HG03469 (cell line): ENCODE data around the gene POGLUT3.

Experiments
- ATAC-seq: cut with Tn5 transposase; IDR thresholded peaks from one replicate; pipeline ENCODE4 v1.9.1; 2021; ENCODE audit warnings: mild to moderate bottlenecking, moderate library complexity, moderate number of reproducible peaks; ENCODE audit not compliant: unreplicated experiment

POGLUT3 gene

GRCh38 chr11:108500721-108501120 is 2.5 kb upstream of the POGLUT3 start:
- ATAC-seq, result no peak

DNA sequence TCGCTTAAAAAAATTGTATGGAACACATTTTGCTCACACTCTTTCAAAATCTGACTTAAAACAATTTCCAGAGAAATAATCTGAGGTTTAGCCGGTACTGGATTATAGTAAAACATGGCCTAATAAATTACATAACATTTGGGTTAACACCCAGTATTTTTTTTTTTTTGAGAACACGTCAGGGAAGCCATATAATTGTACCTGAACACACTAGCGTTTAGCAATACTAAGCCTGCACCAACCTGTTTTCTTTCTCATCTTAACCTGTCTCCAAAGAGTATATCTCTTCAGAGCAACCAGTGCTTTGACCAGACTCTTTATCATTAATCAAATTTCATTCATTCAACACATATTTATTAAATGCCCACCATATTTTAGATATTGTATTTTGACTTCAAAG is 2.0 kb upstream of the POGLUT3 start:
- ATAC-seq, result no peak

DNA sequence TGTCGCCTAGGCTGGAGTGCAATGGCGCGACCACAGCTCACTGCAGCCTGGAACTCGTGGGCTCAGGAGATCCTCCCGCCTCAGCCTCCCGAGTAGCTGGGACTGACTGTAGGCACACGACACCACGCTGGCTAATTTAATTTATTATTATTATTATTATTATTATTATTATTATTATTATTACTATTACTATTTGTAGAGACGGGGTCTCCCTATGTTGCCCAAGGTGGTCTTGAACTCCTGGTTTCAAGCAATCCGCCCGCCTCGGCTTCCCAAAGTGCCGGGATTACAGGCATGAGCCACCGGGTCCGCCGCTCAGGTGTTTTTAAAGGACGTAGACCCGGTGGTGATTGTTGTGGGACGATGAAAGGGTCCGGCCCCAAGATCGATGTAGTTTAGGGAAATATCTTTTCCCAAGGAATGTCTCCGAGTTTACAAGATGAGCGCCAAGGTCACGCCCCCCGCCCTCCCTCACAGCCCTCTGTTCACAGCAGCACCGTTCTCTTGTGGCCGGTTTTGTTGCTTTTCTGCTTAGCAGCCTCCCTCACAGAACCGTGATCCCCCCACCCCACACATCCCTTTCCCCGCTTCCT is 728 bp upstream of the POGLUT3 start:
- ATAC-seq, result no peak

DNA sequence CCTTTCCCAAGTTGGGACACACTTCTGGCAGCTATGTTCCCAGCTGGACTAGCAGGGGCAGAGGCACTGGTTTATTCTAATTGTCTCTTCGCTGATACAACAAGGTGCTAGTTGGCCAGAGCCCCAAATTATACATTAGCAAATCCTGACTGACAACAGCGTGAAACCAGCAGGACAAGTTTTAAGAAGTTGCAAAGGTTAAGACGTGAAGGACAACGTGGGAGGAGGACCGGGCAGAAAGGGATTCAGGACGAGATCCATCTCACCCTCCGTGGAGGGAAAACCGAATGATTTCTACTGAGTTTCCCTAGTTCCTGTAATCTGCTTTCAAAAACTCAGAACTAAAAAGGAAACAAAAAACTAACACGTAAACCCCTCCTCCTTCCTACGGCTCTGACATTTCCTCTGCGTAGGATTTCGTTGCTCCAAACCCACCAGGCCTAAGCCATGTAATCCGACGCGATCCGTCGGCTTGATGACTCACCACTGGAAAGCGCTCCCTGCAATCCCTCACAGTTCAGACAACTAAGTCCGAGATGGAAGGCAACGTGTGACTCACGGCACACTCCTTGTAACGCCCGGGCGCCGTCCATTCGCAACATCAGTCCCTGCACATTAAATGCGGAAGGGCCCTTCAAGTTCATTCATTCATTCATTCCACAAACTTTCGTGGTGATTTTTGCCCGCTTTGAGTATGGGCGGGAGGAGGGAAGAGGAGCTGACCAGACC is 703 bp downstream of the POGLUT3 start:
- peak; percentile 46 for ATAC-seq

- ATAC-seq, result no peak
Measured at GRCh38 chr11:108496643-108497256, 1.4 kb downstream of the POGLUT3 start.

- no peak for ATAC-seq
Measured at GRCh38 chr11:108495326-108495725, 2.9 kb downstream of the POGLUT3 start.

DNA sequence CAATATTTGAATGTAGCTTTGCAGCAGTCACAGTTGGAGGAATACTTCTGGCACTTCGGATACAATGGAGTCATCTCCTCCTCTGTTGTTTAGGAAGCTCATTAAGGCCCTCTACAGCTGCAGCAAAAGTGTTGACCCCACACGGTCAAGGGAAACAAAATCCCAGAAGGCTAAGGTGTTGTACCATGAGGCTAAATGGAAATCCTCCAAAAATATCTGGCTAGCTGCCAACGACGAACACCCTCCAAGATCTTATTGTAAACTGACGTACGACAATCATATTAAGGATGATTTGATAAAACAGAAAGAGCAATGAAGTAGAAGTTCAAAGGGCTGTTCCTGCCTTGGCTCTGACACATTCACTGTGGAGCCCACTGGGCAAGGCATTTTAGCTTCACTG is 4.0 kb downstream of the POGLUT3 start:
- ATAC-seq, result no peak

GRCh38 chr11:108491936-108492335 is 6.2 kb downstream of the POGLUT3 start:
- ATAC-seq, result no peak

DNA sequence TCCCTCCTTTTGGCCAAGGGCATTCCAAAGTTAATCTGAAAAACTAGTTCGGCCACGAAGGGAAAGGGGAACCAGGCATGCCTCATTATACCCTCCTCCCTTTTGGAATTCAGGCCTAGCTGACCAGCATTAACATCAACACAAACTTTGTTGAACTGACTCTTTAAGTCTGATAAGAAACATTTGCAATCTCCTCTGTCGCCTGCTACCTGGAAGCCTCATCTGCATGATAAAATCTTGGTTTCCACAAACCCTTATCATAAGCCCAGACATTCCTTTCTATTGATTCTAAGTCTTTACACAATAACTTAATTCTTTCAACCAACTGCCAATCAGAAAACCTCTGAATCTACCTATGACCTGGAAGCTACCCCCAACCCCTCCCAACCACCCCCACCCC is 11.4 kb downstream of the POGLUT3 start:
- ATAC-seq, result no peak

DNA sequence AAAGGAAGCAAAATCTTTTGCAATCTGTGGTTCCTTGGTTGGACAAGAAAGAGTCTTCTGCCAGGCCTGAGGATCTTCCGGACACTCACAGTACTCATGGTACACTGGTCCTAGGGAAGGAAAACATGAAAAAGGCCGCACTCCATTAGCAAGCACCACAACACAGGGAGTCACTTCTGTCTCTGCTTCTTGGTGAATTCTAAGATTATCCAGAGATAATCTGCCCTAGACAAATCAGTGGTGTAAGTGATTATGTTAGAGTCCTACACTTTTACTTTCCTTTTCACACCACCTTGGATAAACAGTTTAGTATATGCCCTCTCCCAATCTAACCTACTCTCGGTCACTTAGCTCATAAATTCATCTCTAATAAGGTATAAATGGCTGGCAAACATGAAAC is 11.9 kb downstream of the POGLUT3 start:
- ATAC-seq, result no peak

- no peak for ATAC-seq
Measured at GRCh38 chr11:108483163-108483562, 15.0 kb downstream of the POGLUT3 start.

DNA sequence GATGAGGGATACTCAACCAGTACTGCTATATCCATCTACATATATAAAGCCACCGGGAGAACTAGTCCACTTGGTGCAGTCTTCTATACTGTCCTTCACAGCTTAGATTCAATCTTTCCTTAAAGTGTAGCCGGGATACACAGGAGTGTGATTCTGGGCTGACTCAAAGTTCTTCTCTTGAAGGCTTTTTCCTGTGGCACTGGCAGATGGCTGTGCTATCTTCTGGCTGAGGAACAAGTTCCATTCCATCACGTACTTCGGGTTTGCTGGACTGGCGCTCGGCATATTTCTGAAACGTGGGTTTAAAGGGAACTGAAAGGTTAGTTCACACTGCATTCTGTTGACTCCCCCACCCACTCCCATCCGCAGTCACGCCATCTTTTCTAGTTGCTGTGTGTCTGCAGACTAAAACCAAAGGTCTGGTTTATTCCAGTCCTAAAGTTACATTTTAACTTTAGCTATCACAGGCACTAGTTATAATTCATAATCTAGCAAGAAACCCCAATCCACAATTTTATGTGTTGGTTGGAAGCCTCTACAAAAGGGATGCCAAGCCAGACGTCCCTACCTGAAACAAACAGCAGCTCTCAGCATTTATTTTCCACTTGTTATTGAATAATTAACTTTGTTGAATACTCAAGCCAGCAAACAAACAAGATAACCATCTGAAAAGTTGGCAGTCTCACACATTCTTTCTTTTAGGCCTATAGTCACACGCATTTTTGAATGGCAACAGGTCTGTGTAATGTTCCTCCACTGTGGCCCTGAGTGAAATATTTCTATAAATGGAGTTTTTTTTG is 23.3 kb downstream of the POGLUT3 start:
- ATAC-seq, result no peak

- ATAC-seq, result no peak
Measured at GRCh38 chr11:108472681-108473080, 25.5 kb downstream of the POGLUT3 start.

GRCh38 chr11:108468478-108468864 is 29.7 kb downstream of the POGLUT3 start:
- ATAC-seq, result no peak

GRCh38 chr11:108467091-108467823 is 30.9 kb downstream of the POGLUT3 start, which contains the start of gene C11orf65:
Gene C11orf65 (minus strand): TSS chr11:108467529. CDS start chr11:108461559, 5,970 bp downstream.
- peak; percentile 99 for ATAC-seq

DNA sequence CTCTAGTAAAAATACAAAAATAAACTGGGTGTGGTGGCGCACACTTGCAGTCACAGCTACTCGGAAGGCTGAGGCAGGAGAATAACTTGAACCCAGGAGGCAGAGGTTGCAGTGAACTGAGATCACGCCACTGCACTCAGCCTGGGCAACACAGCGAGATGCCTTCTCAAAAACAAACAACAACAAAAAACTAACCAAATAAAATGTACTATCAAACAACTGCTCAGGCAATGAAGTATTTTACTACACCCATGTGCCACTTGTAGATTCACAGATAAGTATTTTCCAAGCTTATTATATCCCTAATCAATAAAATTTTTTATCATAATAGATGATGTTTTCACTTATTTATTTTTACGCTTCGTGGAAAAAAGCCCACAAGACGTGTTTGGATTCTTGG is 31.8 kb downstream of the POGLUT3 start:
- no peak for ATAC-seq

DNA sequence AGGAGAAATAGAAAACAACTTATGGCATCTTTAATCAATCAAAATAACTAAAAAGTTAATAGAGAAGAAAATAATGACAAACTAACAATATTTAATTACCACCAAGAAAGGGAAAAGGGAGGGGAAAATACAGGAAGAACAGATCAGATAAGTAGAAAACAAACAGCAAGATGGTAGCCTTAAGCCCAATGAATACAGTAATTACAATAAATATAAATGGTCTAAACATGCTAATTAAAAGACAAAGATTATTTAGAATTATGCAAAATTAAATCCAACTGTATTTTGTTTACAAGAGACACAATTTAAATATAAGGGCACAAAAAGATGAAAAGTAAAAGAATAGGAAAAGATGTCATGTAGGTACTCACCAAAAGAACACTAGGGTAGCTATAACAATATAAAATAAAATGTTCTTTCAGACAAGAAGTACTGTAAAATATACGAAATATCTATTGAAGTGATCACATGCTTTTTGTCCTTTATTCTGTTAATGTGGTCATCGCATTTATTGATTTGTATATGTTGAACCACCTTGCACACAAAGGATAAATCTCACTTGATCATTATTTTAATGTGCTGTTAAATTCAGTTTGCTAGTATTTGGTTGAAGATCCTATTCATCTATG is 44.9 kb downstream of the POGLUT3 start:
- no peak for ATAC-seq
